Fibroblast of skin of abdomen (primary cell): Measurements from ENCODE around the gene HES5.
"Not testable (repeated sequence)": the region's sequence is repeated elsewhere in the genome, so short reads cannot be mapped to it uniquely, and the experiment has no call there.

ENCODE experiments used
- DNase-seq: peaks from one replicate; pipeline ENCODE4 v3.0.0-alpha.2; 2013

The HES5 gene

GRCh38 chr1:2560299-2561073, 30.4 kb upstream of the HES5 start:
- no peak for DNase-seq

- DNase-seq, result no peak
Measured at GRCh38 chr1:2559509-2560298, 29.6 kb upstream of the HES5 start.

GRCh38 chr1:2558861-2559260, 28.8 kb upstream of the HES5 start:
- DNase-seq, result no peak

GRCh38 chr1:2558420-2558819, 28.4 kb upstream of the HES5 start:
- DNase-seq, result no peak

- DNase-seq, result no peak
Measured at GRCh38 chr1:2557482-2558400, 27.7 kb upstream of the HES5 start.

GRCh38 chr1:2556678-2557481, 26.8 kb upstream of the HES5 start:
- no peak for DNase-seq

- peak; percentile 37 for DNase-seq
Measured at GRCh38 chr1:2556277-2556677, 26.2 kb upstream of the HES5 start, which contains the start of gene TNFRSF14. Gene TNFRSF14, plus strand, starts transcription at chr1:2556371. Its CDS starts 294 bp downstream, at chr1:2556665.

GRCh38 chr1:2555634-2556276, 25.7 kb upstream of the HES5 start:
- no peak for DNase-seq

GRCh38 chr1:2554621-2555387, 24.7 kb upstream of the HES5 start:
- DNase-seq, result no peak

- no peak for DNase-seq
Measured at GRCh38 chr1:2553871-2554620, 24.0 kb upstream of the HES5 start.

GRCh38 chr1:2553076-2553475, 23.0 kb upstream of the HES5 start:
- DNase-seq, result not testable (repeated sequence)

- DNase-seq, result no peak
Measured at GRCh38 chr1:2552189-2552588, 22.1 kb upstream of the HES5 start.

GRCh38 chr1:2551544-2551943, 21.5 kb upstream of the HES5 start:
- not testable (repeated sequence) for DNase-seq

GRCh38 chr1:2550309-2550861, 20.3 kb upstream of the HES5 start:
- DNase-seq, result not testable (repeated sequence)

GRCh38 chr1:2549367-2550029, 19.4 kb upstream of the HES5 start:
- not testable (repeated sequence) for DNase-seq

GRCh38 chr1:2548068-2548589, 18.1 kb upstream of the HES5 start:
- peak; percentile 47 for DNase-seq

- no peak for DNase-seq
Measured at GRCh38 chr1:2547210-2548067, 17.4 kb upstream of the HES5 start.
